H1 (cell line): ENCODE results near the gene GHRL. TPM values are rescaled to one million over a fixed set of nuclear protein-coding genes. Genes with fewer than 3 reads are reported as not detected.

Experiments
- CBX5 ChIP-seq: fragments of 300-800, 300-1000 bp; sonication (generic); IDR thresholded peaks from 2 replicates; pipeline ENCODE4 v1.7.1; 2016; ENCODE audit warnings: antibody characterized with exemption, low read length, low read depth
- GABPA ChIP-seq: IDR thresholded peaks from 2 replicates; pipeline ENCODE4 v1.6.1; 2011; ENCODE audit warnings: mild to moderate bottlenecking, low read length, moderate library complexity, borderline replicate concordance; ENCODE audit not compliant: insufficient read depth
- HDAC2 ChIP-seq, 2 experiments: fragments of 300-600 bp in 1 of 2; sonication (generic) in 1 of 2; IDR thresholded peaks; 2 replicates each; pipeline ENCODE4 v1.6.1; 2011 to 2012; ENCODE audit warnings: low read depth in 2 of 2, low read length in 2 of 2, mild to moderate bottlenecking in 2 of 2, moderate library complexity in 2 of 2, borderline replicate concordance in 1 of 2, inconsistent platforms in 1 of 2
- SIX5 ChIP-seq: IDR thresholded peaks from 2 replicates; pipeline ENCODE4 v1.6.1; 2011; ENCODE audit warnings: mild to moderate bottlenecking, low read depth, low read length
- polyA plus RNA-seq, 7 experiments: library from polyadenylated mRNA; depleted of rRNA in 3 of 7; stranded (reverse) in 5 of 7; unstranded in 2 of 7; fragments of >200 nt in 5 of 7; fragments of 200-250 nt in 2 of 7; gene quantifications; 1 replicate in 5 of 7; 2 replicates in 1 of 7; 4 replicates in 1 of 7; pipeline versions ENCODE4 v1.2.1 to v1.2.3, GENCODE V29; 2011 to 2013; ENCODE audit warnings: missing spikeins in 2 of 7, mixed read lengths in 2 of 7
- total RNA-seq: library from RNA; stranded (reverse); fragmentation: NEBNext Ultra II Directional; extraction: Animal tissue kit (Norgen Biotek cat#: 25700); gene quantifications from 2 replicates; pipeline ENCODE4 v1.2.1, GENCODE V29; 2021
- TF ChIP-seq, protein P1 (sequence below): IDR thresholded peaks from 2 replicates; pipeline ENCODE4 v1.6.1; 2011; ENCODE audit warnings: low read depth, mild to moderate bottlenecking, low read length; ENCODE audit not compliant: insufficient read depth
- TF ChIP-seq, protein P2 (sequence below), 3 experiments: IDR thresholded peaks; 1 replicate in 2 of 3; 2 replicates in 1 of 3; pipeline versions ENCODE4 v1.5.1 to v1.6.1; 2011; ENCODE audit warnings: low read length in 3 of 3, mild to moderate bottlenecking in 3 of 3, inconsistent platforms in 2 of 3, low read depth in 1 of 3, moderate library complexity in 1 of 3; ENCODE audit not compliant: insufficient read depth in 1 of 3; ENCODE audit errors: control extremely low read depth in 1 of 3

The GHRL gene
- total and polyA plus RNA-seq, 2 of the 8 experiments (the other 6 are each of a cell fraction or from before 2014, with no cell fraction given): 0.32 to 0.35 TPM

DNA sequence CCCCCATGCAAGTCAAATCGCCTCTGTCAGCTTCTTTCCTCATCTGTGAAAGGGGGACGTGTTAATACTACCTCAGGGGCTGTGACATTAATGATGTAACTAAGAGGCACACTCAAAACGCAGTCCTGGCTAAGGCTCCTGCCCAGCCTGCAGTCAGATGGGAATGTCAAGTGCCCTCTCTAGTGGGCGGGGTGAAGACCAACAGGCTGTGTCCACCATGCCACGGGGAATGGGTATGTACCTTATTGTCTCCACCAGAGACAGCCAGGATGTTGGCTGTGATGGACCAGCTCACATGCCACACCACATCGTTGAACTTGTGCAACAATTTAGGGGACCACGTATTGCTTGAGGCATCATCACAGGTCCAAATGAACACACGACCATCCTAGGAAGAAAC is 11.0 kb upstream of the GHRL start (continued):
- TF ChIP-seq CBX5 (no peak), SIX5 (no peak), HDAC2 (IDR thresholded peaks at IDR 0.05; ENCODE audit: borderline replicate concordance in 1 of 2, low read depth in 2 of 2, low read length in 2 of 2) (no peak), GABPA (no peak)
- TF ChIP-seq, protein P1, sequence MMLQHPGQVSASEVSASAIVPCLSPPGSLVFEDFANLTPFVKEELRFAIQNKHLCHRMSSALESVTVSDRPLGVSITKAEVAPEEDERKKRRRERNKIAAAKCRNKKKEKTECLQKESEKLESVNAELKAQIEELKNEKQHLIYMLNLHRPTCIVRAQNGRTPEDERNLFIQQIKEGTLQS: no peak
- TF ChIP-seq, protein P2, sequence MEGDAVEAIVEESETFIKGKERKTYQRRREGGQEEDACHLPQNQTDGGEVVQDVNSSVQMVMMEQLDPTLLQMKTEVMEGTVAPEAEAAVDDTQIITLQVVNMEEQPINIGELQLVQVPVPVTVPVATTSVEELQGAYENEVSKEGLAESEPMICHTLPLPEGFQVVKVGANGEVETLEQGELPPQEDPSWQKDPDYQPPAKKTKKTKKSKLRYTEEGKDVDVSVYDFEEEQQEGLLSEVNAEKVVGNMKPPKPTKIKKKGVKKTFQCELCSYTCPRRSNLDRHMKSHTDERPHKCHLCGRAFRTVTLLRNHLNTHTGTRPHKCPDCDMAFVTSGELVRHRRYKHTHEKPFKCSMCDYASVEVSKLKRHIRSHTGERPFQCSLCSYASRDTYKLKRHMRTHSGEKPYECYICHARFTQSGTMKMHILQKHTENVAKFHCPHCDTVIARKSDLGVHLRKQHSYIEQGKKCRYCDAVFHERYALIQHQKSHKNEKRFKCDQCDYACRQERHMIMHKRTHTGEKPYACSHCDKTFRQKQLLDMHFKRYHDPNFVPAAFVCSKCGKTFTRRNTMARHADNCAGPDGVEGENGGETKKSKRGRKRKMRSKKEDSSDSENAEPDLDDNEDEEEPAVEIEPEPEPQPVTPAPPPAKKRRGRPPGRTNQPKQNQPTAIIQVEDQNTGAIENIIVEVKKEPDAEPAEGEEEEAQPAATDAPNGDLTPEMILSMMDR (IDR thresholded peaks at IDR 0.05; ENCODE audit: control extremely low read depth in 1 of 3, insufficient read depth in 1 of 3, low read depth in 1 of 3, low read length in 3 of 3): no peak
